Transverse colon (tissue), 4 donors: ENCODE results near the gene DCK. TPM values are rescaled to one million over a fixed set of nuclear protein-coding genes. Genes with fewer than 3 reads are reported as not detected.
"Not testable (repeated sequence)": the region's sequence is repeated elsewhere in the genome, so short reads cannot be mapped to it uniquely, and the experiment has no call there.

Experiments
- DNase-seq: peaks from one replicate; pipeline ENCODE4 v3.0.0-alpha.2; 2019
- H3K27ac ChIP-seq, 4 donors: fragments of 200-600 bp; sonication (generic); 2 replicates each; pipeline ENCODE4 v1.5.1; 2016 to 2018; ENCODE audit warnings: inconsistent platforms in 4 of 4
- H3K27me3 ChIP-seq: fragments of 200-600 bp; sonication (generic); 2 replicates; pipeline ENCODE4 v1.5.1; 2017; ENCODE audit warnings: inconsistent platforms
- H3K36me3 ChIP-seq, 4 donors: fragments of 200-600 bp; sonication (generic); 2 replicates each; pipeline ENCODE4 v1.5.1; 2017 to 2019; ENCODE audit warnings: inconsistent platforms in 4 of 4
- H3K4me1 ChIP-seq, 4 donors: fragments of 200-600 bp; sonication (generic); 2 replicates each; pipeline ENCODE4 v1.5.1; 2017 to 2020; ENCODE audit warnings: inconsistent platforms in 4 of 4
- H3K4me3 ChIP-seq, 4 donors: fragments of 200-600 bp; sonication (generic); 1 replicate in 1 of 4; 2 replicates in 3 of 4; pipeline versions ENCODE4 v1.5.1 to v1.6.1; 2017 to 2019; ENCODE audit warnings: inconsistent platforms in 4 of 4
- H3K9me3 ChIP-seq, 2 donors: fragments of 200-600 bp; sonication (generic); 2 replicates each; pipeline ENCODE4 v1.5.1; 2017 to 2019; ENCODE audit warnings: inconsistent platforms in 2 of 2
- EP300 ChIP-seq: sonication (generic); formaldehyde crosslinking; IDR thresholded peaks from one replicate; pipeline ENCODE4 v1.6.1; 2017; ENCODE audit warnings: antibody characterized with exemption, low read depth
- POLR2A ChIP-seq: fragments of 450-650 bp; IDR thresholded peaks from one replicate; pipeline ENCODE4 v1.6.1; 2016; ENCODE audit warnings: antibody characterized with exemption, mild to moderate bottlenecking, moderate library complexity
- POLR2AphosphoS5 ChIP-seq, 3 donors: sonication (generic); formaldehyde crosslinking; IDR thresholded peaks; one replicate each; pipeline ENCODE4 v1.6.1; 2016; ENCODE audit warnings: antibody characterized with exemption in 3 of 3
- WGBS, 2 donors: methylation state at CpG; one replicate each; pipeline ENCODE4 v1.1.5; 2018; ENCODE audit warnings: low coverage in 1 of 2; 5-methylcytosine and 5-hydroxymethylcytosine counted together
- in situ Hi-C, 4 donors: fragments of 200-750 bp; cut with MboI; loops; one replicate each; pipeline versions ENCODE4 v1.15.0 to v1.15.1; 2017; ENCODE audit warnings: low sequenced_read_pairs in 3 of 4, low pct_ligation_motif_present in 1 of 4, low pct_unique_long_range_greater_than_20kb in 1 of 4
- intact Hi-C: fragments of 100-400 bp; cut with DNase I; formaldehyde crosslinking; loops from one replicate; pipeline ENCODE4 v1.15.1; 2023; ENCODE audit warnings: low total_unique reads
- total RNA-seq, 4 donors: library from RNA; depleted of rRNA; stranded (reverse); fragments of >200 nt; gene quantifications; one replicate each; pipeline ENCODE4 v1.1.0, GENCODE V29; 2016
- TF ChIP-seq, protein P1 (sequence below), 5 experiments: fragments of 200-600 bp in 3 of 5; fragments of 450-650 bp in 2 of 5; sonication (generic) in 3 of 5; IDR thresholded peaks; 1 replicate in 2 of 5; 2 replicates in 3 of 5; pipeline ENCODE4 v1.5.1; 2016 to 2017; ENCODE audit warnings: antibody characterized with exemption in 5 of 5, inconsistent platforms in 3 of 5, mild to moderate bottlenecking in 2 of 5, moderate library complexity in 1 of 5

Gene DCK
- total RNA-seq, 4 donors from 2014 or later = 6.0 to 18.1 (median 15.9) TPM

DNA sequence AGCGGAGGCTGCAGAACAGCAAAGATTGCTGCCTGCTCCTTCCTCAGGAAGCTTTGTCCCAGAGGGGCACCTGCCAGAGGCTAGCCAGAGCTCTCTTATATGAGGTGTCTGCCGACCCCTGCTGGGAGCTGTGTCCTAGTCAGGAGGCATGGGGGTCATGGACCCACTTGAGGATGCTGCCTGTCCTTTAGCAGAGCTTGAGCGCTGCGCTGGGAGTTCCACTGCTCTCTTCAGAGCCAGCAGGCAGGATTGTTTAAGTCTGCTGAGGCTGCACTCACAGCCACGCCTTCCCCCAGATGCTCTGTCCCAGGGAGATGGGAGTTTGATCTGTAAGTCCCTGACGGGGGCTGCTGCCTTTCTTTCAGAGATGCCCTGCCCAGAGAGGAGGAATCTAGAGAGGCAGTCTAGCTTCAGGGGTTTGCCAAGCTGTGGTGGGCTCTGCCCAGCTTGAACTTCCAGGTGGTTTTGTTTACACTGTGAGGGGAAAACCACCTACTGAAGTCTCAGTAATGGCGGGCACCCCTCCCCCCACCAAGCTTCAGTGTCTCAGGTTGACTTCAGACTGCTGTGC lies 10.9 kb downstream of the DCK start:
- no peaks in the 10 kb centered on the region for H3K36me3 ChIP-seq
- intact Hi-C loops (no loop called here), in situ Hi-C loops (loop anchor here in 2 of 4 donors (25.0 kb wide), 3 partner anchors 92 to 367 kb away; partner anchors contain the start of genes ENAM (in 1 of the 2), GRSF1 (in 1 of the 2) and MOB1B (in 1 of the 2))
- TF ChIP-seq, protein P1, sequence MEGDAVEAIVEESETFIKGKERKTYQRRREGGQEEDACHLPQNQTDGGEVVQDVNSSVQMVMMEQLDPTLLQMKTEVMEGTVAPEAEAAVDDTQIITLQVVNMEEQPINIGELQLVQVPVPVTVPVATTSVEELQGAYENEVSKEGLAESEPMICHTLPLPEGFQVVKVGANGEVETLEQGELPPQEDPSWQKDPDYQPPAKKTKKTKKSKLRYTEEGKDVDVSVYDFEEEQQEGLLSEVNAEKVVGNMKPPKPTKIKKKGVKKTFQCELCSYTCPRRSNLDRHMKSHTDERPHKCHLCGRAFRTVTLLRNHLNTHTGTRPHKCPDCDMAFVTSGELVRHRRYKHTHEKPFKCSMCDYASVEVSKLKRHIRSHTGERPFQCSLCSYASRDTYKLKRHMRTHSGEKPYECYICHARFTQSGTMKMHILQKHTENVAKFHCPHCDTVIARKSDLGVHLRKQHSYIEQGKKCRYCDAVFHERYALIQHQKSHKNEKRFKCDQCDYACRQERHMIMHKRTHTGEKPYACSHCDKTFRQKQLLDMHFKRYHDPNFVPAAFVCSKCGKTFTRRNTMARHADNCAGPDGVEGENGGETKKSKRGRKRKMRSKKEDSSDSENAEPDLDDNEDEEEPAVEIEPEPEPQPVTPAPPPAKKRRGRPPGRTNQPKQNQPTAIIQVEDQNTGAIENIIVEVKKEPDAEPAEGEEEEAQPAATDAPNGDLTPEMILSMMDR (IDR thresholded peaks at IDR 0.05) = no peak
- TF ChIP-seq POLR2AphosphoS5 (IDR thresholded peaks at IDR 0.05) = no peak
- TF ChIP-seq POLR2A = no peak
- TF ChIP-seq EP300 = no peak
- no peak overlapping the region for H3K27ac ChIP-seq
- DNase-seq = peak; percentile 49
- 66% methylated on average over 7 of the region's 7 CpGs; no CpG with 5 or more reads in 1 of the 2 donors for WGBS, 2 donors
- no peaks in the 10 kb centered on the region for H3K27me3 ChIP-seq
- no peaks in the 10 kb centered on the region for H3K9me3 ChIP-seq
- peaks cover 0 to 16% (median 0%) of the 10 kb centered on the region in 4 donors for H3K4me1 ChIP-seq
- H3K4me3 ChIP-seq = no peak overlapping the region

DNA sequence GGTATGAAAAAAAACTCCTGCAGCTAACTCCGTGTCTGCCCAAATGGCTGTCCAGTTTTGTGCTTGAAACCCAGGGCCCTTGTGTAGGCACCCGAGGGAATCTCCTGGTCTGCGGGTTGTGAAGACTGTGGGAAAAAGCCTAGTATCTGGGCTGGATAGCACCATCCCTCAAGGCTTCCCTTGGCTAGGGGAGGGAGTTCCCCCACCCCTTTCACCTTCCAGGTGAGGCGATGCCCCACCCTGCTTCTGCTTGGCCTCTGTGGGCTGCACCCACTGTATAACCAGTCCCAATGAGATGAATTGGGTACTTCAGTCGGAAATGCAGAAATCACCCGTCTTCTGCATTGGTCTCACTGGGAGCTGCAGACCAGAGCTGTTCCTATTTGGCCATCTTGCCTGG lies 11.6 kb downstream of the DCK start:
- H3K27me3 ChIP-seq, H3K36me3 ChIP-seq, H3K27ac ChIP-seq, H3K4me3 ChIP-seq, DNase-seq, H3K9me3 ChIP-seq, intact Hi-C loops: not testable (repeated sequence)
- H3K4me1 ChIP-seq = peaks cover 0 to 16% (median 2%) of the 10 kb centered on the region in 4 donors
- 85% methylated on average over 6 of the region's 6 CpGs; no CpG with 5 or more reads in 1 of the 2 donors for WGBS, 2 donors
- in situ Hi-C loops = loop anchor here in 2 of 4 donors (25.0 kb wide), 3 partner anchors 93 to 368 kb away; partner anchors contain the start of genes ENAM (in 1 of the 2), GRSF1 (in 1 of the 2) and MOB1B (in 1 of the 2)

DNA sequence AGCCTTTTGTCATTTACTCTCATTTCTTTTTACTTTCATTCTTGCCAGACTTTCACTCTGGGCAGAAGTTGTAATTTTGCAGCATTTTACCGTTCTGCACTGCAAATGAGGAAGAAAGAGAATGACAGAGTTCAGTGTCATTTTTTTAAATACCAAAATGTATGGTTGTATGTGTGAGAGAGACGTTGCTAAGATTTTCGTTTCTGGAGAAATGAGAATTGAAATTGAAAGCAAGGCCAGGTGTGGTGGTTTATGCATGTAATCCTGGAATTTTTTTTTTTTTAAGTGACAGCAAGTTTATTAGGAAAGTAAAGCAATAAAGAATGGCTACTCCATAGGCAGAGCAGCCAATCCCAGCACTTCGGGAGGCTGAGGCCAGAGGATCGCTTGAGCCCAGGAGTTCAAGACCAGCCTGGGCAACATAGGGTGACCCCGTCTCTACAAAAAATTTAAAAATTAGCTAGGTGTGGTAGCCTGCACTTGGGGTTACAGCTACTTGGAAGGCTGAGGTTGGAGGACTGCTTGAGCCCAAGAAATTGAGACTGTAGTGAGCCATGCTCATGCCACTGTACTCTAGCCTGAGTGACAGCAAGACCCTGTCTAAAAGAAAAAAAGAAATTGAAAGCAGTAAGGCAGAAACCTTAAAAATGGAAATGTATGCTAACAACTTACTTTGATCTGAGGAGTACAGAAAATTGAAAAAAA lies 12.9 kb downstream of the DCK start:
- no peak for DNase-seq
- Histone ChIP-seq H3K27ac (peak overlapping the region in 2 of 4 donors; percentile 3 to 24), H3K9me3 (no peaks in the 10 kb centered on the region), H3K4me3 (no peak overlapping the region), H3K27me3 (no peaks in the 10 kb centered on the region), H3K4me1 (peaks cover 0 to 16% (median 2%) of the 10 kb centered on the region in 4 donors), H3K36me3 (no peaks in the 10 kb centered on the region)
- 59 to 63% methylated on average over 6 of the region's 6 CpGs for WGBS, 2 donors
- intact Hi-C loops = no loop called here
- in situ Hi-C loops = loop anchor here in 2 of 4 donors (25.0 kb wide), 3 partner anchors 94 to 369 kb away; partner anchors contain the start of genes ENAM (in 1 of the 2), GRSF1 (in 1 of the 2) and MOB1B (in 1 of the 2)
- TF ChIP-seq EP300 = no peak
- TF ChIP-seq, protein P1 (IDR thresholded peaks at IDR 0.05) = no peak
- no peak for TF ChIP-seq POLR2A
- TF ChIP-seq POLR2AphosphoS5 (IDR thresholded peaks at IDR 0.05) = no peak

DNA sequence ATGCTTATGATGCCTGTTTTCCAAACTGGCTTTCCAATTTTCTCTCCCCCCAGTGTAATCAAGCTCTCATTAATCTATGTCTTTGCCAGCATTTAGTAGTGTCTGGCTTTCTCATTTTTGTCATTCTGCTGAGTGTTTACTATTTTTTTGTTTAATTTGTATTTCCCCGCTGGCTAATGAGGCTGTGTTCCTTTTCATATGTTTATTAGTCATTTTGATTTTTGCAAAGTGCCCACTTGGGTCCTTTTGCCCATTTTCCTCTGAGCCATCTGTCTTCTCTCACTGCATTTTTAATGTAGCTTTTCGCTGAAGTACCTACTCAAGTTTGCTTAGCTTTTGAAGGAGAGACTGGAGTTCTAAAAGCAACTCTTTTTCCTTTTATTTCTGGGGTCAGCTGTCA lies 14.7 kb downstream of the DCK start:
- in situ Hi-C loops = loop anchor here in 2 of 4 donors (25.0 kb wide), 3 partner anchors 96 to 371 kb away; partner anchors contain the start of genes ENAM (in 1 of the 2), GRSF1 (in 1 of the 2) and MOB1B (in 1 of the 2)
- TF ChIP-seq POLR2A (no peak), EP300 (no peak), POLR2AphosphoS5 (IDR thresholded peaks at IDR 0.05) (no peak)
- TF ChIP-seq, protein P1 (IDR thresholded peaks at IDR 0.05) = no peak
- Histone ChIP-seq H3K9me3 (no peaks in the 10 kb centered on the region), H3K4me3 (no peak overlapping the region), H3K27ac (no peak overlapping the region), H3K4me1 (peaks cover 0 to 16% (median 2%) of the 10 kb centered on the region in 4 donors), H3K36me3 (no peaks in the 10 kb centered on the region), H3K27me3 (no peaks in the 10 kb centered on the region)
- 93 to 100% methylated on average over 2 of the region's 2 CpGs for WGBS, 2 donors
- intact Hi-C loops = no loop called here
- DNase-seq = no peak
